ENCODE measurements around the gene TAF10.

The TAF10 gene

GRCh38 chr11:6579681-6580080 is 32.3 kb downstream of the TAF10 start:
- 88 to 93% methylated on average over 2 of the region's 2 CpGs for WGBS, 2 experiments
- Histone ChIP-seq H3K4me3 (ENCODE audit: insufficient read depth, low read depth, low read length) (no peak overlapping the region), H3K4me1 (ENCODE audit: control insufficient read depth, insufficient read depth, low read length) (no peaks in the 10 kb centered on the region), H3K36me3 (ENCODE audit: control insufficient read depth, insufficient read depth, low read length) (no peaks in the 10 kb centered on the region), H3K27ac (ENCODE audit: insufficient read depth, low read depth, low read length, poor library complexity, severe bottlenecking) (no peak overlapping the region), H3K9me3 (ENCODE audit: control insufficient read depth, low read length) (no peaks in the 10 kb centered on the region), H3K27me3 (ENCODE audit: control insufficient read depth, insufficient read depth, low read length, poor library complexity, severe bottlenecking) (no peaks in the 10 kb centered on the region)

GRCh38 chr11:6578134-6578533 is 33.9 kb downstream of the TAF10 start:
- Histone ChIP-seq H3K4me3 (ENCODE audit: insufficient read depth, low read depth, low read length) (no peak overlapping the region), H3K36me3 (ENCODE audit: control insufficient read depth, insufficient read depth, low read length) (no peaks in the 10 kb centered on the region), H3K27ac (ENCODE audit: insufficient read depth, low read depth, low read length, poor library complexity, severe bottlenecking) (no peak overlapping the region), H3K9me3 (ENCODE audit: control insufficient read depth, low read length) (no peaks in the 10 kb centered on the region), H3K27me3 (ENCODE audit: control insufficient read depth, insufficient read depth, low read length, poor library complexity, severe bottlenecking) (no peaks in the 10 kb centered on the region), H3K4me1 (ENCODE audit: control insufficient read depth, insufficient read depth, low read length) (no peaks in the 10 kb centered on the region)
- 80 to 93% methylated on average over 1 of the region's 1 CpG for WGBS, 2 experiments

DNA sequence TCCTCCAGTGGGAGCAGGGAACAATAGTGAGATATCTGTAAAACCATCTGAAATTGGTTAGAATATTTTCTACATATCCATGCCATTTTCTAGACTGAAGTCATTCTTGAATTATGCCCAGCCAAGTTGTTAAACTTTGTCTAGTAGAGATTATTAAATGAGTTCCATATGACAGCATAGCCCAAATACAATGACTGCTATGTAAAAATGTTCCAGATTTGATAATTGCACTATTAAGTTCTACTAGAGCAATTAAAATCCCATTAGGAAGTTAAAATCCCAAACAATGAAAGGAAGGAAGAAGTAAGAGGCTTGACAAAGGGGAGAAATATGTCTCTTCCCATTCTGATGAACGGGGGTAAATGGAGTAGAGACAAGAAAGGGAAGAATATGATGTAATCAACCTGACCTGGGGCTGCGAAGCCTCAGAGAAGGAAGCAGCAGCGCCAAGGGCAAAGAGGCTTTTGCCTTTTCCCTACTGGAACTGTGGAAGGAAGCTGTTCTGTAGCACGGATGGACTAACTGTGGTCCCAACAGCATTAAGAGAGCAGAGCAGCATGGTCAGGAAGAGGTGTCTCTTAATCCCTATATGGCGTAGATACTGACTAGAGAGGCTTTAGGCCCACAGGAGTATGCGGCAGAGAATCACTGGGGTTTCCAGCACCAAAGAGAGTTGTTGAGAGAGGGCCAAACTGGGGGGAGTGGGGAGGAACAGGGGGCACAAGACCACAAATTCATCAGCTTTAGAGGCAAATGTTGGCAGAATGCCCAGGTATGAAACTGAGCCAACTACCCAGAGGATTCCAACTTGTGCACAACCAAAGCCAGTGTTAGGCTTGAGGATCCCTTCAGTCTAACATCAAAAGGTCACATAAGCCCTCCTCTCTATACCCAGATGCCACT is 35.3 kb downstream of the TAF10 start:
- H3K4me3 ChIP-seq (ENCODE audit: insufficient read depth, low read depth, low read length), result no peak overlapping the region
- H3K27ac ChIP-seq (ENCODE audit: insufficient read depth, low read depth, low read length, poor library complexity, severe bottlenecking), result no peak overlapping the region
- H3K36me3 ChIP-seq (ENCODE audit: control insufficient read depth, insufficient read depth, low read length), result no peaks in the 10 kb centered on the region
- H3K27me3 ChIP-seq (ENCODE audit: control insufficient read depth, insufficient read depth, low read length, poor library complexity, severe bottlenecking), result no peaks in the 10 kb centered on the region
- H3K4me1 ChIP-seq (ENCODE audit: control insufficient read depth, insufficient read depth, low read length), result no peaks in the 10 kb centered on the region
- 80 to 89% methylated on average over 5 to 6 of the region's 6 CpGs for WGBS, 2 experiments
- no peaks in the 10 kb centered on the region for H3K9me3 ChIP-seq (ENCODE audit: control insufficient read depth, low read length)

GRCh38 chr11:6574816-6575715 is 37.0 kb downstream of the TAF10 start:
- no peaks in the 10 kb centered on the region for H3K4me1 ChIP-seq (ENCODE audit: control insufficient read depth, insufficient read depth, low read length)
- H3K4me3 ChIP-seq (ENCODE audit: insufficient read depth, low read depth, low read length), result no peak overlapping the region
- no peaks in the 10 kb centered on the region for H3K9me3 ChIP-seq (ENCODE audit: control insufficient read depth, low read length)
- WGBS, 2 experiments, result 94 to 96% methylated on average over 6 of the region's 6 CpGs
- H3K27me3 ChIP-seq (ENCODE audit: control insufficient read depth, insufficient read depth, low read length, poor library complexity, severe bottlenecking), result no peaks in the 10 kb centered on the region
- no peak overlapping the region for H3K27ac ChIP-seq (ENCODE audit: insufficient read depth, low read depth, low read length, poor library complexity, severe bottlenecking)
- no peaks in the 10 kb centered on the region for H3K36me3 ChIP-seq (ENCODE audit: control insufficient read depth, insufficient read depth, low read length)

GRCh38 chr11:6572215-6572614 is 39.8 kb downstream of the TAF10 start:
- Histone ChIP-seq H3K9me3 (ENCODE audit: control insufficient read depth, low read length) (no peaks in the 10 kb centered on the region), H3K36me3 (ENCODE audit: control insufficient read depth, insufficient read depth, low read length) (no peaks in the 10 kb centered on the region), H3K4me3 (ENCODE audit: insufficient read depth, low read depth, low read length) (no peak overlapping the region), H3K27ac (ENCODE audit: insufficient read depth, low read depth, low read length, poor library complexity, severe bottlenecking) (no peak overlapping the region), H3K27me3 (ENCODE audit: control insufficient read depth, insufficient read depth, low read length, poor library complexity, severe bottlenecking) (no peaks in the 10 kb centered on the region), H3K4me1 (ENCODE audit: control insufficient read depth, insufficient read depth, low read length) (peaks cover 5% of the 10 kb centered on the region)
- WGBS, 2 experiments, result 94 to 97% methylated on average over 2 of the region's 2 CpGs

- Histone ChIP-seq H3K9me3 (ENCODE audit: control insufficient read depth, low read length) (no peaks in the 10 kb centered on the region), H3K27ac (ENCODE audit: insufficient read depth, low read depth, low read length, poor library complexity, severe bottlenecking) (no peak overlapping the region), H3K4me3 (ENCODE audit: insufficient read depth, low read depth, low read length) (no peak overlapping the region), H3K36me3 (ENCODE audit: control insufficient read depth, insufficient read depth, low read length) (no peaks in the 10 kb centered on the region), H3K27me3 (ENCODE audit: control insufficient read depth, insufficient read depth, low read length, poor library complexity, severe bottlenecking) (no peaks in the 10 kb centered on the region), H3K4me1 (ENCODE audit: control insufficient read depth, insufficient read depth, low read length) (peaks cover 5% of the 10 kb centered on the region)
- 92 to 93% methylated on average over 22 of the region's 22 CpGs for WGBS, 2 experiments
Observed at GRCh38 chr11:6571434-6572008, 40.5 kb downstream of the TAF10 start.

DNA sequence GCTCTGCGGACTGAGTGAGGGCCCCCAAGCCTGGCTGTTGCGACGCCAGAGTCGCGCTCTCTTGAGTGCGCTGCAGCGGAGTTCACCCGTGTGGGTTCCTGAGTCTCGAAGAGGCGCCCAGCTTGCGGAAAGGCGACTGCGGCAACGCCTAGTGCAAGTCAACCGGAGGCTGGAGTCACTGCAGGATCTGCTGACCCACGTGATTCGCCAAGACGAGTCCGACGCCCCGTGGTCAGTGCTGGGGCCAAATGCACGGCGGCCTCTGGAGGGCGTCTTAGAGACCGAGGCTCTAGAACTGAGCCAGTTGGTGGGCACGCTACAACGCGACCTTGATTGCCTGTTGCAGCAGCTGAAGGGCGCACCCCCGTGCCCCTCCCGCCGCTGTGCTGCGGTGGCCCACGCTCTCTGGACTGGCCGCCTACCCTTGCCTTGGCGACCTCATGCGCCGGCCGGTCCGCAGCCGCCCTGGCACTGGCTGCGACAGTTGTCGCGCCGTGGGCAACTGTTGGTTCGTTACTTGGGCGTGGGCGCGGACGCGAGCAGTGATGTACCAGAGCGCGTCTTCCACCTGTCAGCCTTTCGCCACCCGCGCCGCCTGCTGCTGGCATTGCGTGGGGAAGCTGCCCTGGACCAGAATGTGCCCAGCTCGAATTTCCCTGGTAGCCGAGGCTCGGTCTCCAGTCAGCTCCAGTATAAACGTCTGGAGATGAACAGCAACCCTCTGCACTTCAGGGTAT is 41.2 kb downstream of the TAF10 start:
- no peaks in the 10 kb centered on the region for H3K9me3 ChIP-seq (ENCODE audit: control insufficient read depth, low read length)
- no peak overlapping the region for H3K4me3 ChIP-seq (ENCODE audit: insufficient read depth, low read depth, low read length)
- WGBS, 2 experiments, result 96% methylated on average over 62 of the region's 62 CpGs
- H3K36me3 ChIP-seq (ENCODE audit: control insufficient read depth, insufficient read depth, low read length), result no peaks in the 10 kb centered on the region
- no peak overlapping the region for H3K27ac ChIP-seq (ENCODE audit: insufficient read depth, low read depth, low read length, poor library complexity, severe bottlenecking)
- H3K4me1 ChIP-seq (ENCODE audit: control insufficient read depth, insufficient read depth, low read length), result peaks cover 5% of the 10 kb centered on the region
- no peaks in the 10 kb centered on the region for H3K27me3 ChIP-seq (ENCODE audit: control insufficient read depth, insufficient read depth, low read length, poor library complexity, severe bottlenecking)

GRCh38 chr11:6569706-6570105 is 42.3 kb downstream of the TAF10 start:
- WGBS, 2 experiments, result 84 to 85% methylated on average over 5 of the region's 5 CpGs
- Histone ChIP-seq H3K9me3 (ENCODE audit: control insufficient read depth, low read length) (no peaks in the 10 kb centered on the region), H3K4me3 (ENCODE audit: insufficient read depth, low read depth, low read length) (no peak overlapping the region), H3K4me1 (ENCODE audit: control insufficient read depth, insufficient read depth, low read length) (peaks cover 5% of the 10 kb centered on the region), H3K36me3 (ENCODE audit: control insufficient read depth, insufficient read depth, low read length) (no peaks in the 10 kb centered on the region), H3K27ac (ENCODE audit: insufficient read depth, low read depth, low read length, poor library complexity, severe bottlenecking) (no peak overlapping the region), H3K27me3 (ENCODE audit: control insufficient read depth, insufficient read depth, low read length, poor library complexity, severe bottlenecking) (no peaks in the 10 kb centered on the region)

DNA sequence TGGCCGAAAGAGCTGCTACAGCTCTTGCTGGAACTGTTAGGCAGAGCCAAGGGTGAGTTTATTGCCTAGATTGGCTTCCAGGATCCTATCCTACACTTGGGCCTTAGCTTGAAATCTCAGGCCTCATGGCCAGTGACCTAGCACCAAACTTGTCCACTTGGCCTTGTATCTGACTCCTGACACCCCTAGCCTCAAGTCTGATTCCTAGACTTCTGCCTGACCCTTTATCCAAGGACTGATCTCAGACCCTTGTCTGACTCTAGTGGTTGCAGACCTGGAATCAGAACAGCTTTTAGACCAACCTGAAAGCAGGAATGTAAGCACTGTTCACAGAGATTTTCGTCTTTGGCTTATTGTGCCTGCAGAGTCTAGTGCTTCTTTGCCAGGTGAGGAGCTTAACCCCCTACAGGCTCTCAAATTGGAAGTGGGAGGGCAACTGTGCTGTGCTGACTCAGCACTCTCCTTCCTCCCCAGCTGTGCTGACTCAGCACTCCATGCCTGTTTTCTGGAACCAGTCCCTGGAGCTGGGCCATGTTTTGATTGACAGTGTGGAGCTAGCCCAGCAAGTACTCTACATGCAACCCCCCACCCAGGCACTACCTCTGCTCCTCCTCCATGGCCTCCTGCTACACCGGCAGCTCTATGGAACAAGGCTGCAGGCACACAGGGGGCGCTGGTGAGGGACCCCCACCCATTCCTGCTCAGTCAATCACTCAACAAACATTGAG is 43.7 kb downstream of the TAF10 start:
- no peak overlapping the region for H3K4me3 ChIP-seq (ENCODE audit: insufficient read depth, low read depth, low read length)
- 79 to 81% methylated on average over 4 of the region's 4 CpGs for WGBS, 2 experiments
- H3K9me3 ChIP-seq (ENCODE audit: control insufficient read depth, low read length), result no peaks in the 10 kb centered on the region
- H3K27me3 ChIP-seq (ENCODE audit: control insufficient read depth, insufficient read depth, low read length, poor library complexity, severe bottlenecking), result no peaks in the 10 kb centered on the region
- H3K27ac ChIP-seq (ENCODE audit: insufficient read depth, low read depth, low read length, poor library complexity, severe bottlenecking), result no peak overlapping the region
- H3K4me1 ChIP-seq (ENCODE audit: control insufficient read depth, insufficient read depth, low read length), result peaks cover 5% of the 10 kb centered on the region
- H3K36me3 ChIP-seq (ENCODE audit: control insufficient read depth, insufficient read depth, low read length), result no peaks in the 10 kb centered on the region
